HAP-1 (cell line): ENCODE results near the gene CCDC38.
"Not testable (repeated sequence)": the region's sequence is repeated elsewhere in the genome, so short reads cannot be mapped to it uniquely, and the experiment has no call there.

Experiments used
- DNase-seq, 2 experiments: peaks; one replicate each; pipeline ENCODE4 v3.0.0-alpha.2; 2016 to 2020; ENCODE audit warnings: low spot score in 2 of 2
- H3K27me3 ChIP-seq: fragments of 250-450 bp; sonication (Bioruptor Pico); 2 replicates; pipeline ENCODE4 v1.5.1; 2020; ENCODE audit warnings: low read depth, mild to moderate bottlenecking, moderate library complexity
- H3K36me3 ChIP-seq: fragments of 250-450 bp; sonication (Bioruptor Pico); replicated peaks from 2 replicates; pipeline ENCODE4 v1.5.1; 2020; ENCODE audit warnings: mild to moderate bottlenecking
- H3K4me1 ChIP-seq: fragments of 250-450 bp; sonication (Bioruptor Pico); 2 replicates; pipeline ENCODE4 v1.5.1; 2020; ENCODE audit warnings: mild to moderate bottlenecking
- H3K4me3 ChIP-seq: fragments of 250-450 bp; sonication (Bioruptor Pico); 2 replicates; pipeline ENCODE4 v1.5.1; 2020; ENCODE audit warnings: mild to moderate bottlenecking, moderate library complexity
- H3K9me3 ChIP-seq: fragments of 250-450 bp; sonication (Bioruptor Pico); 2 replicates; pipeline ENCODE4 v1.5.1; 2020; ENCODE audit warnings: mild to moderate bottlenecking, moderate library complexity
- in situ Hi-C: fragments of 300-500 bp; cut with MboI; formaldehyde crosslinking; loops from 3 replicates; pipeline ENCODE4 v1.14.3; 2020; ENCODE audit warnings: low sequenced_read_pairs, inconsistent platforms, mixed read lengths

CCDC38 gene

GRCh38 chr12:95858451-95859343 is 83.7 kb downstream of the CCDC38 start, which contains the start of gene SNRPF:
Gene SNRPF (plus strand): TSS chr12:95858952. CDS start chr12:95859074, 122 bp downstream.
- H3K9me3 ChIP-seq, result no peaks in the 10 kb centered on the region
- H3K4me1 ChIP-seq, result peaks cover 4% of the 10 kb centered on the region; the same call in 1 of the 2 replicates
- peaks cover 28% of the 10 kb centered on the region for H3K36me3 ChIP-seq
- in situ Hi-C loops, result no loop called here
- DNase-seq, result peak; percentile 96
- peak within 1 kb of the TSS; percentile 81 for H3K4me3 ChIP-seq
- H3K27me3 ChIP-seq, result peaks cover 10% of the 10 kb centered on the region

DNA sequence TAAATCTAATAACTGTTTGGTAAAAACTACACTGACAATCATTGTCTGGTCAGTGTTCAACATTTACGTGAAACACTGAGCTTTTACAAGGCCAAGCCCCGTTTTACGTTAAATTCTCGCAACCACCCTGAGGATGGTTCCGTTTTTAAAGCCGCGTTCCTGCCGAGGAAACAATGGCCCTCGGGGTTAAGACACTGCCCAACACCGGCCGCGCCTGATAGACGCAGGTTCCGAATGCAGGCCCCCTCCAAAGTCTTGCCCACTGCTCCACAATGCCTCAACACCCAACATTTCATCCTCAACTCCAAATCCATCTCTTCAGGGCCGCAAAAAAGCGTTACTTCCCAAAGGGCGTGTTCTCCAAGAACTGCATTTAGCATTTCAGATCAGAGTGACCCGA is 84.6 kb downstream of the CCDC38 start:
- H3K36me3 ChIP-seq, result peaks cover 20% of the 10 kb centered on the region
- H3K27me3 ChIP-seq, result peaks cover 15% of the 10 kb centered on the region
- no peak for DNase-seq
- H3K4me1 ChIP-seq, result peaks cover 4% of the 10 kb centered on the region; the same call in 1 of the 2 replicates
- no peaks in the 10 kb centered on the region for H3K9me3 ChIP-seq
- in situ Hi-C loops, result no loop called here
- no peak overlapping the region for H3K4me3 ChIP-seq

- Histone ChIP-seq H3K27me3 (peaks cover 17% of the 10 kb centered on the region), H3K4me1 (peaks cover 4% of the 10 kb centered on the region; the same call in 1 of the 2 replicates), H3K36me3 (peaks cover 13% of the 10 kb centered on the region), H3K9me3 (no peaks in the 10 kb centered on the region), H3K4me3 (no peak overlapping the region)
- DNase-seq, result no peak
- in situ Hi-C loops, result no loop called here
Measured at GRCh38 chr12:95857156-95857555, 85.3 kb downstream of the CCDC38 start.

DNA sequence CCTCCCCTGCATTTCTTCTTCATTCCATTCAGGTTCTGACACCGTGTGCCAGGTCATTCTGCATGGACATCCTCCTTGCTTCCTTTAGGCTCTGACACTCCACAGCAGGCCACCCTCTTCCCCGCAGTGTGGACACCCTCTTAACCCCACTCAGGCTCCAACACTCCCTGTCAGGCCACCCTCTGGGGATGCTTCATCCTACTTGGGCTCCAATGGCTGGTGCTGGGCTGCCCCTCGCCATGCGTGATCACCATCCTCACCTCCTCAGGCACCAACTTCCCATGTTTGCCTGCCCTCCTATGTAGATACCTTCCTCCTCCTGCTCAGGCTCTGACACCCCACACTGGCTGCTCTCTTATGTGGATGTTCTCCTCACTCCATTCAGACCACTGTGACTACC is 90.3 kb downstream of the CCDC38 start:
- DNase-seq, result no peak
- in situ Hi-C loops, result no loop called here

GRCh38 chr12:95851606-95852005 is 90.8 kb downstream of the CCDC38 start:
- H3K9me3 ChIP-seq, result no peaks in the 10 kb centered on the region
- peaks cover 47% of the 10 kb centered on the region for H3K27me3 ChIP-seq
- no peaks in the 10 kb centered on the region for H3K36me3 ChIP-seq
- DNase-seq, result no peak
- no peak overlapping the region for H3K4me3 ChIP-seq
- in situ Hi-C loops, result no loop called here
- no peaks in the 10 kb centered on the region for H3K4me1 ChIP-seq

More for the DNA sequence above, 90.3 kb downstream of the CCDC38 start:
- Histone ChIP-seq H3K36me3 (no peaks in the 10 kb centered on the region), H3K4me1 (no peaks in the 10 kb centered on the region), H3K27me3 (peaks cover 47% of the 10 kb centered on the region), H3K9me3 (no peaks in the 10 kb centered on the region), H3K4me3 (no peak overlapping the region)

DNA sequence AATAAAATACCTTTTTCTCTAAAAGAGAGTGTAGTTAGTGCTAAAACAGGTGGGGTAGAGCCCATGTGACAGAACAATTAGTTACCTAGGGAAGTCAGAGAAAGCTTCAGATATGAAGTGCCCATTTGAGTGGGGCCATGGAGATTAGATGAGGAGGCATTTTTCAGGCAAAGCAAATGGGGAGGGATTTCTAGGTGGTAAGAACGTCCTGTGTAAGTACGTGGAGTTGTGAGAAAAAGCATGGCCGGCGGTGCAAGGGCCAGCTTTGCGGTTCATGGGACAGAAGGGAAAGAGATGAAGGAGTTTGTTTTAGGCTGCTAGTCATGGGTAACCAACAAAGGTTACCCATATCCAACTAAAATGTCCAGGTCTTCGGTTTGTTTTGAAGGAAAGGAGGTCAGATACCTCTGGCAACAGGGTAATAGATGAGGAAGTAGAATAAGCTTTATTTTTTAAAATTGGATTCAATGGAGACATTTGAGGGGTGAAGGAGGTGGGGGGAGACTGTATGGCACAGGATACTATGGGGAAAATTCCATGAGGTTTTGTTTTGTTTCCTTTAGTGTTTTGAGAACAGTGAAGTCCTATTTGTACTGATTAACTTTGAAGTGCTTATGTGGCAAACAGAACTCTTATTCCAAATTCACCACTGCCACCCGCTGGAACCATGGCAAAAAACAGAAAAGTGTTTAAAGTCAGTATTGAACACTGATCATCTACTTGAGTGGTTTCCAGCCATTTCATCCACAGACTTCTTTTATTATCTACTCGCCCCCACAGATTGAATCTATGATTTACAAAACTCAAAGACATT is 93.6 kb downstream of the CCDC38 start:
- Histone ChIP-seq H3K4me3 (no peak overlapping the region), H3K27me3 (peaks cover 41% of the 10 kb centered on the region), H3K9me3 (no peaks in the 10 kb centered on the region), H3K4me1 (no peaks in the 10 kb centered on the region), H3K36me3 (no peaks in the 10 kb centered on the region)
- in situ Hi-C loops, result no loop called here
- peak in 1 of 2 experiments; percentile 35 for DNase-seq

DNA sequence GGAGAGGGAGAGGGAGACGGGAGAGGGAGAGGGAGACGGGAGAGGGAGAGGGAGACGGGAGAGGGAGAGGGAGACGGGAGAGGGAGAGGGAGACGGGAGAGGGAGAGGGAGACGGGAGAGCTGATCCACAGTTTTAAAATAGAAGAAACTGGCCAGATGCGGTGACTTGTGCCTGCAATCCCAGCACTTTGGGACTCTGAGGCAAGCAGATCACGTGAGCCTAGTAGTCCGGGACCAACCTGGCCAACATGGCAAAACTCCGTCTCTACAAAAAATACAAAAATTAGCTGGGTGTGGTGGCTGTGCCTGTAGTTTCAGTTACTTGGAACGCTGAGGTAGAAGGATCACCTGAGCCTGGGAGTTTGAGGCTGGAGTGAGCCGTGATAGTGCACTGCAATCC is 100.0 kb downstream of the CCDC38 start:
- H3K4me1 ChIP-seq, H3K9me3 ChIP-seq, DNase-seq, H3K36me3 ChIP-seq, H3K4me3 ChIP-seq, in situ Hi-C loops: not testable (repeated sequence)
- peaks cover 24% of the 10 kb centered on the region for H3K27me3 ChIP-seq

DNA sequence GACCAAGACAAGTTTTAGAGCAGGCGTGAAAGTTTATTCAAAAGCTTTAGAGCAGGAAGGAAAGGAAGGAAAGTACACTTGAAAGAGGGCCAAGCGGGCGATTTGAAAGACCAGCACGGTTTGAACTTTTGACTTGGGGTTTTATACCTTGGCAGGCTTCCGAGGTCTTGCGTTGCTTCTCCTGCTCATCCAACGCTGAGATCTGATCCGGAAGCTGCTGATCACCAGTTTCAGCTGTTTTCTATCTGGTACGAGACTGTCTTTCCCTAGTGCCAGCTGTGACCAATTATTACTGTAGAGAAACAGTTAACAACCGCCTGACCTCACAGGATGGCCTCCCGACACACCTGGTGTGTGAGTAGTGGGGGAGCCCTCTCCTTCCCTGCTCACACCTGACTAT is 104.3 kb downstream of the CCDC38 start:
- no peak overlapping the region for H3K4me3 ChIP-seq
- H3K36me3 ChIP-seq, result no peaks in the 10 kb centered on the region
- in situ Hi-C loops, result no loop called here
- no peaks in the 10 kb centered on the region; the same call in 1 of the 2 replicates for H3K4me1 ChIP-seq
- peaks cover 47% of the 10 kb centered on the region for H3K27me3 ChIP-seq
- no peak for DNase-seq
- H3K9me3 ChIP-seq, result no peaks in the 10 kb centered on the region

DNA sequence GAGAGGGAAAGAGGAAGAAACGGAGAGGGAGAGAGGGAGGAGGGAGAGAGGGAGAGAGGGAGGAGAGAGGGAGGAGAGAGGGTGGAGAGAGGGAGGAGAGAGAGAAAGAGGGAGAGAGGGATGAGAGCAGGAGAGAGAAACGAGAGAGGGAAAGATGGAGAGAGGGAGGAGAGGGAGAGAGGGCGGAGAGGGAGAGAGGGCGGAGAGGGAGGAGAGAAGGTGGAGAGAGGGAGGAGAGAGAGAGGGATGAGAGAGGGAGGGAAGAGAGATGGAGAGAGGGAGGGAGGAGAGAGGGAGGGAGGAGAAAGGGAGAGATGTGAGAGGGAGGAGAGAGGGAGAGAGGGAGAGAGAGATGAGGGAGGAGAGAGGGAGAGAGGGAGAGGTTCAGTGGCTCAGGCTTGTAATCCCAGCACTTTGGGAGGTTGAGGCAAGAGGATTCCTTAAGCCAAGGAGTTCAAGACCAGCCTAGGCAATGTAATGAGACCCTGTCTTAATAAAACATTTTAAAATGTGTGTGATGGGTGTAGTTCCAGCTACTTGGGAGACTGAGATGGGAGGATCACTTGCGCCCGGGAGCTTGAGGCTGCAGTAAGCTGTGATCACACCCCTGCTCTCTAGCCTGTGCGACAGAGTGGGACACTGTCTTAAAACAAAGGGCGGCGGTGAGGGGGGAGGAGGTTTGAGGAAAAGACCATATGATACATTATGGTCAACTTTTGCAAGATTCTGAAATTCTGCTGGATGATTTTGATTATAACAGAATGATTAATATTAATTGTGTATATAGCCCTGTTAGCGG is 105.0 kb downstream of the CCDC38 start:
- no peak for DNase-seq
- Histone ChIP-seq H3K36me3 (no peaks in the 10 kb centered on the region), H3K4me1 (no peaks in the 10 kb centered on the region; the same call in 1 of the 2 replicates), H3K4me3 (no peak overlapping the region), H3K27me3 (peaks cover 53% of the 10 kb centered on the region), H3K9me3 (no peaks in the 10 kb centered on the region)
- in situ Hi-C loops, result no loop called here

GRCh38 chr12:95836630-95837239 is 105.7 kb downstream of the CCDC38 start:
- Histone ChIP-seq H3K9me3 (no peaks in the 10 kb centered on the region), H3K4me3 (no peak overlapping the region), H3K27me3 (peaks cover 55% of the 10 kb centered on the region), H3K36me3 (no peaks in the 10 kb centered on the region), H3K4me1 (no peaks in the 10 kb centered on the region; the same call in 1 of the 2 replicates)
- DNase-seq, result no peak
- in situ Hi-C loops, result no loop called here

GRCh38 chr12:95836185-95836609 is 106.2 kb downstream of the CCDC38 start:
- Histone ChIP-seq H3K9me3 (no peaks in the 10 kb centered on the region), H3K4me3 (no peak overlapping the region), H3K27me3 (peaks cover 60% of the 10 kb centered on the region), H3K4me1 (no peaks in the 10 kb centered on the region; the same call in 1 of the 2 replicates), H3K36me3 (no peaks in the 10 kb centered on the region)
- DNase-seq, result peak in 1 of 2 experiments; percentile 19
- in situ Hi-C loops, result no loop called here

GRCh38 chr12:95834572-95834971 is 107.8 kb downstream of the CCDC38 start:
- DNase-seq, result no peak

More at GRCh38 chr12:95834572-95834971, 107.8 kb downstream of the CCDC38 start:
- peaks cover 3% of the 10 kb centered on the region for H3K4me1 ChIP-seq
- H3K36me3 ChIP-seq, result no peaks in the 10 kb centered on the region
- H3K4me3 ChIP-seq, result no peak overlapping the region
- peaks cover 63% of the 10 kb centered on the region for H3K27me3 ChIP-seq
- in situ Hi-C loops, result no loop called here
- no peaks in the 10 kb centered on the region for H3K9me3 ChIP-seq
